Mucosa of stomach (tissue), 1 donor: ENCODE measurements around the gene TRMT2A.
"Not testable (repeated sequence)": the region's sequence is repeated elsewhere in the genome, so short reads cannot be mapped to it uniquely, and the experiment has no call there.

Experiments
- H3K27me3 ChIP-seq: one replicate; pipeline ENCODE4 v1.7.0; 2013; ENCODE audit warnings: mild to moderate bottlenecking, low read length; ENCODE audit not compliant: control insufficient read depth, insufficient read depth
- H3K36me3 ChIP-seq: one replicate; pipeline ENCODE4 v1.7.0; 2013; ENCODE audit warnings: low read length; ENCODE audit not compliant: control insufficient read depth, insufficient read depth
- H3K4me1 ChIP-seq: one replicate; pipeline ENCODE4 v1.7.0; 2013; ENCODE audit warnings: mild to moderate bottlenecking, low read length; ENCODE audit not compliant: control insufficient read depth, insufficient read depth
- H3K4me3 ChIP-seq: one replicate; pipeline ENCODE4 v1.7.0; 2013; ENCODE audit warnings: low read length
- H3K9ac ChIP-seq: one replicate; pipeline ENCODE4 v1.7.0; 2013; ENCODE audit warnings: mild to moderate bottlenecking, low read length, moderate library complexity
- H3K9me3 ChIP-seq: one replicate; pipeline ENCODE4 v1.7.0; 2013; ENCODE audit warnings: mild to moderate bottlenecking, low read length, moderate library complexity; ENCODE audit not compliant: control insufficient read depth
- donor health status: Pancreatic carcinoma.

TRMT2A gene

DNA sequence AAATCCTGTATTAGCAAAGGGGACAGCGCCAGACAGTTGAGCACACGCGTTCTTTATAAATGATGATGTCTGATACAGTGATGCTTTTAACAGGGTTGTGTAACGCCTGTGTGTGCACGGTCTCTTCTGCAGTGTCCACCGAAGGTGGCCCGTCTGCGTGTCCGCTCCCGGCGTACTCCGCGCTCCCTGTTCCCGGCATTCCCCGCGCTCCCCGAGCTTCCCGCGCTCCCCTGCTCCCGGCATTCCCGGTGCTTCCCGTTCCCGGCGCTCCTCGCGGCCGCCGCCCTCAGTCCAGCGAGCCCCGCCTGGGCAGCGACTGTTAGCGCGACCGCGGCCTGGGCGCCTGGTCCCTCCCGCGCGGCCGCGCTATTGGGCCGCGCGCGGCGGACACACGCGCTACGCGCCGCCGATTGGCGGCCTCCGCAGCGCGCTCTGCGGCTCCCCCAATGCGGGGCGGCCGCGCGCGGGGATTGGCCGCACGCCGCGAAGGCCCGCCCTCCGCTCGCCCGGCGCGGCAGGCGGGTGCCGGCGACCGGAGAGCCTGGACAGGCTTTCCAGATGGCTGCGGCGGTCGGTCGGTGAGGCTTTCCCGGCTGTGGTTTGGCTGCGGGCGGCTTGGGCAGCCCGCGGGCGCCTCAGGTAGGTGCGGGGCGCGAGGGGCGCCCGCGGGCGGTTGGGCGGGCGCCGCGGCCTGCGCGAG is 37.1 kb downstream of the TRMT2A start, which contains the start of gene DGCR8:
DGCR8 (plus strand) TSS at position 497 of the 700 bp plus-strand sequence. CDS start 5,723 bp downstream, outside the sequence.
- Histone ChIP-seq H3K36me3 (no peaks in the 10 kb centered on the region), H3K9ac (peak within 1 kb of the TSS; percentile 88), H3K4me3 (peak within 1 kb of the TSS; percentile 84)

DNA sequence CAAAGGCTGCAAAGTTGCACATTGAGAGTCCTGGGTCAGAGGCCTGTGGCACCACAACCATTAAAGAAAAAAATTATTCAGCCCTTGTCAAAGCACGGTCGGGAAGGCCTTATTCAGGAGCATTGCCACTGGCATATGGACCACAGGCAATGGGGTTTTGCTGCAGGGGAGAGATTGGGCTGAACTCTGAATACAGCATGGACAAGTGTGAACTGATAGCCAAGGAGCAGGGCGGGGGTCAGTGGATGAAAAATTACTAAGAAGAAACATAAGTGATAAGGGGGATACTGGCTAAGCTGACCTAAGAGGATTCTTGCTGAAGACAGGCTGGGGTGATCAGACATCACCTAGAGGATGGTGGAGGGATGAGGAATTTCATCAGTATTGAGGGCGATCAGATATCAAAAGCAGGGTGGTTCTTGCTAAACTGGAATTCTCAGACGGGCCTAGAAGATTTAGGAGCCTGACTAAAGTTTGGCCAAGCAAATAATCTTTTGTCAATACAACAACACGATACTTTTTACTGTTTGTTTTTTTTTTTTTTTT is 40.3 kb downstream of the TRMT2A start:
- H3K27me3 ChIP-seq, result no peaks in the 10 kb centered on the region
- H3K9me3 ChIP-seq, result no peaks in the 10 kb centered on the region
- H3K9ac ChIP-seq, result no peak overlapping the region
- H3K4me1 ChIP-seq, result peaks cover 10% of the 10 kb centered on the region
- H3K36me3 ChIP-seq, result no peaks in the 10 kb centered on the region
- no peak overlapping the region for H3K4me3 ChIP-seq

More for the DNA sequence above, 37.1 kb downstream of the TRMT2A start, which contains the start of gene DGCR8:
- Histone ChIP-seq H3K9me3 (no peaks in the 10 kb centered on the region), H3K4me1 (peaks cover 27% of the 10 kb centered on the region), H3K27me3 (no peaks in the 10 kb centered on the region)

- Histone ChIP-seq H3K9me3 (no peaks in the 10 kb centered on the region), H3K36me3 (no peaks in the 10 kb centered on the region), H3K4me1 (no peaks in the 10 kb centered on the region), H3K4me3 (no peak overlapping the region), H3K9ac (no peak overlapping the region), H3K27me3 (no peaks in the 10 kb centered on the region)
Measured at GRCh38 chr22:20071524-20071972, 45.5 kb downstream of the TRMT2A start.

DNA sequence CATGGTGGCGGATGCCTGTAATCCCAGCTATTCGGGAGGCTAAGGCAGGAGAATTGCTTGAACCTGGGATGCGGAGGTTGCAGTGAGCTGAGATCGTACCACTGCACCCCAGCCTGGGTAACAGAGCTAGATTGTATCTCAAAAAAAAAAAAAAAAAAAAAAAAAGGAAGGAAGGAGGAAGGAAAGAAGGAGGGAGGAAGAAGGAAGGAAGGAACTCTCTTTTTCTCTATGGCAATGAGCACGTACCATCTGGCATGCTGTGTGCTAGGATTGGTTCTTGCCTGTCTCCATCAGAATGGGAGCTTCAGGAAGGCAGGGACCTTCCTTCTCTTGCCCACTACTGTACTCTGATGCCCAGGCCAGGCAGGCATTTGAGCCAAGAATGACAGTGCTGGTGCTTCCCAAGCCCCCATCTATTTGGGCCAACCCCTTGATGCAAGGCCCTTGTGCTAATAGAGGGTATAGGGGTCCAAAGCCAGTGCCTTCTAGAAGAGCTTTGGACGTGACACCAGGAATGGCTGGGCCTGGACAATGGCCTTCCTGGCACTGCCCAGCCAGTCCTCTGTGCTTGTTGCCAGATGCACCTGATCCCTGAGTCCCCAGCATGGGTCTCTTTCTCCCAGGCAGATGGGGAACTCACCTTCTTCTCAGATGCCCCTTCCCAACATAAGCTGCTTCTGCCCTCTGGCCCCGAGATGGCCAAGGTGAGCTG is 47.5 kb downstream of the TRMT2A start:
- Histone ChIP-seq H3K9me3 (no peaks in the 10 kb centered on the region), H3K36me3 (peaks cover 5% of the 10 kb centered on the region)

GRCh38 chr22:20068640-20069039 is 48.4 kb downstream of the TRMT2A start:
- no peaks in the 10 kb centered on the region for H3K9me3 ChIP-seq
- H3K4me1 ChIP-seq, result no peaks in the 10 kb centered on the region
- H3K27me3 ChIP-seq, result no peaks in the 10 kb centered on the region
- no peak overlapping the region for H3K9ac ChIP-seq
- H3K36me3 ChIP-seq, result peaks cover 5% of the 10 kb centered on the region
- H3K4me3 ChIP-seq, result no peak overlapping the region

More for the DNA sequence above, 47.5 kb downstream of the TRMT2A start:
- Histone ChIP-seq H3K4me1 (no peaks in the 10 kb centered on the region), H3K4me3 (no peak overlapping the region), H3K27me3 (no peaks in the 10 kb centered on the region), H3K9ac (no peak overlapping the region)

GRCh38 chr22:20067384-20067682 is 49.7 kb downstream of the TRMT2A start:
- H3K4me1 ChIP-seq, H3K9ac ChIP-seq, H3K9me3 ChIP-seq, H3K4me3 ChIP-seq, H3K36me3 ChIP-seq, H3K27me3 ChIP-seq: not testable (repeated sequence)

GRCh38 chr22:20066617-20067383 is 50.2 kb downstream of the TRMT2A start:
- H3K4me1 ChIP-seq, result no peaks in the 10 kb centered on the region
- H3K36me3 ChIP-seq, result peaks cover 5% of the 10 kb centered on the region
- H3K9ac ChIP-seq, result no peak overlapping the region
- H3K4me3 ChIP-seq, result no peak overlapping the region
- H3K27me3 ChIP-seq, result no peaks in the 10 kb centered on the region
- no peaks in the 10 kb centered on the region for H3K9me3 ChIP-seq

DNA sequence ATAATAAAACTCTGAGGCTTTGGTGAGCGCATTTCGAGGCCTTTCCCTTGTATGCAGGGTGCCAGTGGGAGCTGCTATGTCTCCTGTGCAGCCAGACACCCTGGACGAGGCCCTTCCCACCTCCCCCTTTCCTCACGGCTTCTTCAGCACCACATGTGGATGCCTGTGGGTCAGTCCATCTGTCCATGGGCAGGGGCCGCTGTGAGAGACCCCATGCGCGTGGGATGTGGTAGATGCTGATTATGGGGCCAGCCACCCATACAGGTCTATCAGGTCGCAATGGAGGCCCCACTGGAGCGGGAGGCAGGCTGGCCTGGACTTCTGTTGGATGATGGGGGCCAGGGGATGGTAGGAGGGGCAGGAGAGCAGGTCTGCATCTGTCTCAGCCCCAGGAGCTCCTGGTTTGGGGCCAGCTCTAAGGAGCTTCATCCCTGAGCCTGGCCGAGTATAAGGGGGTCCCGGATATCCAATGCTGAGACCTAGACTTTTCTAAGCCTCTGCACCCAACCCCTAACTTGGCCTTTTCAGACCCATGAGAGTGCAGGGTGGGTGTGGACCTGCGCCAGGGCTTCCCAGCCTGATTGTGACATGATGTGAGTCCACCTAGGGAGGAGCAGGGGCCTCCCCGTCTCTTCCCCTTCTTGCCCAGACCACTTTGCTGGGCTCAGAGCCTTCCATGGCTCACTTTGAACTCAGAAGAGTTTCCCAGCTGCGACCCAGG is 51.0 kb downstream of the TRMT2A start:
- Histone ChIP-seq H3K27me3 (no peaks in the 10 kb centered on the region), H3K4me1 (no peaks in the 10 kb centered on the region), H3K36me3 (peaks cover 5% of the 10 kb centered on the region), H3K9ac (no peak overlapping the region), H3K9me3 (no peaks in the 10 kb centered on the region), H3K4me3 (no peak overlapping the region)

DNA sequence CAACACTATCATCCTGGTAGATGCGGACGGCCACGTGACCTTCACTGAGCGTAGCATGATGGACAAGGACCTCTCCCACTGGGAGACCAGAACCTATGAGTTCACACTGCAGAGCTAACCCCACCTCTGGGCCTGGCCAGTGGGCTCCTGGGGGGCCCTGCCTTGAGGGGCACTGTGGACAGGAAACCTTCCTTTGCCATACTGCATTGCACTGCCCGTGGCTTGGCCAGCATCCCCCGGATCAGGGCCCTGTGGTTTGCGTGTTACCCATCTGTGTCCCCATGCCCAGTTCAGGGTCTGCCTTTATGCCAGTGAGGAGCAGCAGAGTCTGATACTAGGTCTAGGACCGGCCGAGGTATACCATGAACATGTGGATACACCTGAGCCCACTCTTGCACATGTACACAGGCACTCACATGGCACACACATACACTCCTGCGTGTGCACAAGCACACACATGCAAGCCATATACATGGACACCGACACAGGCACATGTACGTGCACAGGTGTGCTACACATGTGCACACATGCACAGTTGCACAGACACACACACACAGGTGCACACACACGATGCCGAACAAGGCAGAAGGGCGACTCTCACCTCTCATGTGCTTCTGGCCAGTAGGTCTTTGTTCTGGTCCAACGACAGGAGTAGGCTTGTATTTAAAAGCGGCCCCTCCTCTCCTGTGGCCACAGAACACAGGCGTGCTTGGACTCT is 52.3 kb downstream of the TRMT2A start:
- Histone ChIP-seq H3K9ac (no peak overlapping the region), H3K27me3 (no peaks in the 10 kb centered on the region), H3K9me3 (no peaks in the 10 kb centered on the region), H3K4me3 (no peak overlapping the region), H3K4me1 (no peaks in the 10 kb centered on the region), H3K36me3 (peaks cover 5% of the 10 kb centered on the region)

DNA sequence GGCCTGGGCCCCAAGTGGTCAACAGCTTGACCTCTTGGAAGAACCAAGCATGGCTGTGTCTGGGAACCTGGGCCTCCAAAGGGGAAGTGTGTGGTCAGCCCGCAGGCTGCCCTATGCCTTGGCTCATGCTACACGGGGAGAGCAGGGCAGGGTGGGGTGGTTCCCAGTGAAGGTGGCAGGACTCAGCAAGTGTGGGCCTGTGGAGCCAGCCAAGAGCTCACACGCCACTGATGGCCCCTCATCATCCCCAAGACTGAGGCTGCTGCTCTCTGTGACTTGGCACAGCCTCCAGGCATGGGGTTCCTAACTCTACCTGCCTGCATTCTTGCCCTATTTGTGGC is 52.9 kb downstream of the TRMT2A start:
- no peaks in the 10 kb centered on the region for H3K9me3 ChIP-seq
- no peak overlapping the region for H3K9ac ChIP-seq
- H3K27me3 ChIP-seq, result no peaks in the 10 kb centered on the region
- H3K4me3 ChIP-seq, result no peak overlapping the region
- H3K4me1 ChIP-seq, result no peaks in the 10 kb centered on the region
- peaks cover 5% of the 10 kb centered on the region for H3K36me3 ChIP-seq
